ENCODE data around the gene PLEKHH3.

DNA sequence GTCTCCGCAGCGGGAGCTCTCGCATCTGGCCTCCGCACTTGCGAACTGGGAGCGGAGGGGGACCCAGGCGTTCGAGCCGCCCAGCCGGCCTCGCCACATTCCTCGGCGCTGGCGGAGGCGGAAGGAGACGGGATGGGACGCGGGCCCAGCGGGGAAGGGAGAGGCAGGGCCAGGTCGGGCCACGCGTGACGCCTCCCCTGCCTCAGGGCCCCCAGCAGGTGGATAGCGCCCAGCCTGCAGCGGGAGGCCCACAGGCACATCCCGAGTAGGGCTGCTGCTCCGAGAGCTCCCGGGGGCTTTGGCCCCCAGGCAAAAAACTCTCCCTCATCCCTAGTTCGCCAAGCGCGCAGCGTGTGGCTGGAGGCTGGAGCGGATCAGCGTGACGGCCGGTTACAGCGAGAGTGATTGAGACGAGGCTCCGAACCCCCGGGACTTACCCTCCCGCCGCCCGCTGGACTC is 800 bp downstream of the PLEKHH3 start:
- TF ChIP-seq, protein P1, sequence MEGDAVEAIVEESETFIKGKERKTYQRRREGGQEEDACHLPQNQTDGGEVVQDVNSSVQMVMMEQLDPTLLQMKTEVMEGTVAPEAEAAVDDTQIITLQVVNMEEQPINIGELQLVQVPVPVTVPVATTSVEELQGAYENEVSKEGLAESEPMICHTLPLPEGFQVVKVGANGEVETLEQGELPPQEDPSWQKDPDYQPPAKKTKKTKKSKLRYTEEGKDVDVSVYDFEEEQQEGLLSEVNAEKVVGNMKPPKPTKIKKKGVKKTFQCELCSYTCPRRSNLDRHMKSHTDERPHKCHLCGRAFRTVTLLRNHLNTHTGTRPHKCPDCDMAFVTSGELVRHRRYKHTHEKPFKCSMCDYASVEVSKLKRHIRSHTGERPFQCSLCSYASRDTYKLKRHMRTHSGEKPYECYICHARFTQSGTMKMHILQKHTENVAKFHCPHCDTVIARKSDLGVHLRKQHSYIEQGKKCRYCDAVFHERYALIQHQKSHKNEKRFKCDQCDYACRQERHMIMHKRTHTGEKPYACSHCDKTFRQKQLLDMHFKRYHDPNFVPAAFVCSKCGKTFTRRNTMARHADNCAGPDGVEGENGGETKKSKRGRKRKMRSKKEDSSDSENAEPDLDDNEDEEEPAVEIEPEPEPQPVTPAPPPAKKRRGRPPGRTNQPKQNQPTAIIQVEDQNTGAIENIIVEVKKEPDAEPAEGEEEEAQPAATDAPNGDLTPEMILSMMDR (IDR thresholded peaks at IDR 0.05): no peak
- no peak for TF ChIP-seq ZFX (IDR thresholded peaks at IDR 0.05; ENCODE audit: borderline replicate concordance)

All from 22Rv1 (cell line).